Esophagus (tissue), 2 donors: ENCODE results near the gene THSD4. TPM values are rescaled to one million over a fixed set of nuclear protein-coding genes. Genes with fewer than 3 reads are reported as not detected.
"Not testable (repeated sequence)": the region's sequence is repeated elsewhere in the genome, so short reads cannot be mapped to it uniquely, and the experiment has no call there.

Experiments
- H3K27ac ChIP-seq, 2 donors: one replicate each; pipeline ENCODE4 v1.5.1; 2013; ENCODE audit warnings: low read depth in 2 of 2, mild to moderate bottlenecking in 2 of 2, inconsistent platforms in 1 of 2, low read length in 1 of 2, moderate library complexity in 1 of 2
- H3K27me3 ChIP-seq, 2 donors: one replicate each; pipeline ENCODE4 v1.6.1; 2013; ENCODE audit warnings: low read length in 2 of 2, control low read depth in 1 of 2, mild to moderate bottlenecking in 1 of 2; ENCODE audit not compliant: insufficient read depth in 2 of 2, control insufficient read depth in 1 of 2
- H3K36me3 ChIP-seq, 2 donors: one replicate each; pipeline ENCODE4 v1.6.1; 2013; ENCODE audit warnings: low read length in 1 of 2; ENCODE audit not compliant: control insufficient read depth in 2 of 2, insufficient read depth in 2 of 2
- H3K4me1 ChIP-seq, 2 donors: one replicate each; pipeline ENCODE4 v1.6.1; 2013; ENCODE audit warnings: low read length in 1 of 2; ENCODE audit not compliant: control insufficient read depth in 2 of 2, insufficient read depth in 2 of 2
- H3K4me3 ChIP-seq, 2 donors: one replicate each; pipeline ENCODE4 v1.5.1; 2013; ENCODE audit warnings: low read length in 2 of 2, mild to moderate bottlenecking in 2 of 2, low read depth in 1 of 2, moderate library complexity in 1 of 2
- H3K9me3 ChIP-seq, 2 donors: one replicate each; pipeline ENCODE4 v1.6.1; 2013; ENCODE audit warnings: mild to moderate bottlenecking in 2 of 2, low read depth in 1 of 2, low read length in 1 of 2, moderate library complexity in 1 of 2; ENCODE audit not compliant: control insufficient read depth in 2 of 2, insufficient read depth in 1 of 2
- WGBS, 2 donors: extraction: QIAGEN DNeasy Blood & Tissue Kit; methylation state at CpG; one replicate each; pipeline ENCODE4 v1.1.7; 2013; 5-methylcytosine and 5-hydroxymethylcytosine counted together
- polyA plus RNA-seq, 2 donors: library from polyadenylated mRNA; stranded (reverse); fragments of 200-250 nt; gene quantifications; one replicate each; pipeline ENCODE4 v1.2.3, GENCODE V29; 2013
- donor health status: healthy with polysubstance abuse.
- donor health status: Bipolar disorder and iron deficiency.

THSD4 gene
- polyA plus RNA-seq, 2 donors = 34.1 to 49.7 TPM

DNA sequence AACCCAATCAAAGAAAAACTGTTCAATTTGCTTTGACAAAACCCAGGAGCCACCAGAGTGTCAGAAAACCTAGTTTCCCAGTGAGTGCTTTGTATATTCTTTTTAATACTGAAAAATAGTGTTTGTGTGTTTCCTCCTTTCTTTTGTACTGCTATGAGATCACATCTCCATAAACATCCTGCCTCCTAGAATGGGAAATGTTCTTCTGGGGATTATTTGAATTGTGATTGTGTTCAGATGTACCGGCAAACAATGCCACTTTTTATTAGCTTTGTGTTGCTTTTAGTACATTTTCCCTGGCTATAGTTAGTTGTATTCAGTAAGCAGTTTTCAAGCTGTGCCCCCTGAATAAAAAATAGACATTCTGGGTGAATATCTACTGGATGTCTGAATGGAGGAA, 547.0 kb downstream of the THSD4 start:
- no peak overlapping the region for H3K4me3 ChIP-seq
- peaks cover 0 to 2% of the 10 kb centered on the region in 2 donors for H3K4me1 ChIP-seq
- no peak overlapping the region for H3K27ac ChIP-seq
- no peaks in the 10 kb centered on the region for H3K36me3 ChIP-seq
- 49 to 51% methylated on average over 1 of the region's 1 CpG for WGBS, 2 donors
- no peaks in the 10 kb centered on the region for H3K9me3 ChIP-seq
- H3K27me3 ChIP-seq = no peaks in the 10 kb centered on the region

DNA sequence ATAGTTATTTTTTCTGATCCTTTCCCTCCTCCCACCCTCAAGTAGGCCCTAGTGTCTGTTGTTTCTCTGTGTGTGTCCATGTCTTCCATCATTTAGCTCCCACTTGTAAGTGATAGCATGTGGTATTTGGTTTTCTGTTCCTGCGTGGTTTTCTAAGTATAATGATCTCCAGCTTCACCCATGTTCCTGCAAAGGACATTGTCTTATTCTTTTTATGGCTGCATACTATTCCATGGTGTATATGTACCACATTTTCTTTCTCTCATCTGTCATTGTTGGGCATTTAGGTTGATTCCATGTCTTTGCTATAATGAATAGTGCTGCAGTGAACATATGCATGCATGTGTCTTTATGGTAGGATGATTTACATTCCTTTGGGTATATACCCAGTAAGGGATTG, 549.4 kb downstream of the THSD4 start:
- WGBS, 2 donors = 96 to 100% methylated on average over 1 of the region's 1 CpG
- H3K27ac ChIP-seq = no peak overlapping the region
- peaks cover 0 to 2% of the 10 kb centered on the region in 2 donors for H3K4me1 ChIP-seq
- no peaks in the 10 kb centered on the region for H3K36me3 ChIP-seq
- no peak overlapping the region for H3K4me3 ChIP-seq
- no peaks in the 10 kb centered on the region for H3K9me3 ChIP-seq
- no peaks in the 10 kb centered on the region for H3K27me3 ChIP-seq

DNA sequence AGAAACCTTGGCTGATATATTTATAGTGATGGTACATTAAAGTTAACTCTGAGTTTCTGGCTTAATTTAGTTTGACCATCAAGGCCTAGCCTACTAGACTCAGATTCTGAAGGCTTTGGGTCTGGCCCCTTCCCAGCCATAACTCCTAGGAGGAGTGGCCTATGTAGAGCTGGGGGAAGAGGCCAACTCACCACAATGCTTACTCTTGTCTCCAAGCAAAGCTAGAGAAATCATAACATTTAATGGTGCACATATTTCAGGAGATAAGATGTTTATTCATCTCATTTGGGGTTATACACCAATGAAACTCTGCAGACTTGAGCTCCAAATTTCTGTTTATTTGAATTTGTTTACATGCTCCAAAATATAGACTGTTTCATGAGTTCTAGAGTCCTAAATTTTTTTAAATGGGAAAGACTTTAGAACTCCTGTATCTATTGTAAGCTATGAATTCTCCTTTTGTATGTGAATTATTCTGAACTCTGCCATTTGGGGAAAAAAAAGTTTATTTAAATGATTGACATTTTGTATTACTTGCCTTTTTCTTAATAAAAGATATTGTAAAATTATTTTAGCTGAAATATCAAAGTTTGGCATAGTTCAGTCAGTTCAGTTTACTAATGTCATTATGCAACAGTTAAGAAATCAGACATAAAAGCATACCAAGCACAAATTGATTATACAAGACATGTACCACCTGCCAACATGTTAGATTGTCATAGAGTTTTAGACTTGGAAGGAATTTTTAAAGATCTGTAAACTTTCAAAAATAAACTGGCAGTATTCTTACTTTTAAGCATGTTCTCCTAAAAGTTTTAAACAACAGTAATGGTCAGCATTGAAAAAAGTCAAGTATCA, 551.7 kb downstream of the THSD4 start:
- Histone ChIP-seq H3K27me3 (no peaks in the 10 kb centered on the region), H3K27ac (peak overlapping the region in 1 of 2 donors; percentile 42), H3K4me3 (no peak overlapping the region), H3K4me1 (no peaks in the 10 kb centered on the region), H3K36me3 (no peaks in the 10 kb centered on the region), H3K9me3 (no peaks in the 10 kb centered on the region)

DNA sequence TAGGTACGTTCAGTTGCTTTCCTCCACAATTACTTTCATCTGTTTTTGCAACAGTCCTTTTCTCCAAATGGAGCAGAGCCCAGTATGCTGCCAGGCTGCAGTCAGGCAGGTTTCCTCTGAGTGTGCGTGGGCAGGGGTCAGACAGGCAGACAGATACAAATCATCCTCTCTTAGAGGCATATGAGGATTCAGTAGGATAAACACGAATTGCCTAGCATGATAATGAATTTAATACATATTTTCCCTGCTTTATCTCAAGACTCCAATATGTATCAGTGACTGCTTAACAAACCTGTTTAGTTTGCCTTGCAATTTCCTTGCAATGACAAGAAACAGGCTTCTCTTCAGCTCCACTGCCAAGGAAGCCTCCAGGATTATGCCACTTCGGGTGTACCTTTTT, 554.4 kb downstream of the THSD4 start:
- WGBS, 2 donors = 35 to 39% methylated on average over 4 of the region's 4 CpGs
- H3K36me3 ChIP-seq = no peaks in the 10 kb centered on the region
- no peak overlapping the region for H3K4me3 ChIP-seq
- H3K27me3 ChIP-seq = no peaks in the 10 kb centered on the region
- H3K4me1 ChIP-seq = no peaks in the 10 kb centered on the region
- H3K9me3 ChIP-seq = no peaks in the 10 kb centered on the region
- H3K27ac ChIP-seq = no peak overlapping the region

DNA sequence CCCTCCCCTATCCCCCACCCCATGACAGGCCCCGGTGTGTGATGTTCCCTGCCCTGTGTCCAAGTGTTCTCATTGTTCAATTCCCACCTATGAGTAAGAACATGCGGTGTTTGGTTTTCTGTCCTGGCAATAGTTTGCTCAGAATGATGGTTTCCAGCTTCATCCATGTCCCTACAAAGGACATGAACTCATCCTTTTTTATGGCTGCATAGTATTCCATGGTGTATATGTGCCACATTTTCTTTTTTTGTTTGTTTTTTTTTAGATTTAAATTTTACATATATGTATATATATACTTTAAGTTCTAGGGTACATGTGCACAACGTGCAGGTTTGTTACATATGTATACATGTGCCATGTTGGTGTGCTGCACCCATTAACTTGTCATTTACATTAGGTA, 555.0 kb downstream of the THSD4 start:
- not testable (repeated sequence) for H3K36me3 ChIP-seq, H3K4me1 ChIP-seq, H3K9me3 ChIP-seq, H3K27ac ChIP-seq, H3K4me3 ChIP-seq, H3K27me3 ChIP-seq
- WGBS, 2 donors = 92 to 98% methylated on average over 3 of the region's 3 CpGs

DNA sequence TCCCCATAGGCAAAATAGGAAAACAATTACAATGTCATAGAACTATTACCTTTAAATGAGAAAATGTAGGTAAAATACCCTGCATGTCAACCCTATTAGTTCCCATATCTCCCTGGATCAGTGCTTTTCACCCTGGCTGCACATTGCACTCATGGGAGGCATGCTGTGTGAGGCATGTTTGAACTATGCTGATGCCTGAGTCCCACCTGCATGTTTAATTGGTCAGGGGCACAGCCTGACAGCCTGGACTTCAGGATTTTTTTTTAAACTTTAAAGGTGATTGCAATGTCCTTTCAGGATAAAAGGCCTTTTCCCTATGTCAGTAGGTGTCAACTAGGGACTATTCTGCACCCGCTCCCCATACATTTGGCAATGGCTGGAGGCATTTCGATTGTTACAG, 559.1 kb downstream of the THSD4 start:
- 62 to 69% methylated on average over 2 of the region's 2 CpGs for WGBS, 2 donors
- H3K36me3 ChIP-seq = no peaks in the 10 kb centered on the region
- H3K4me3 ChIP-seq = no peak overlapping the region
- H3K4me1 ChIP-seq = peaks cover 0 to 3% of the 10 kb centered on the region in 2 donors
- no peak overlapping the region for H3K27ac ChIP-seq
- no peaks in the 10 kb centered on the region for H3K27me3 ChIP-seq
- H3K9me3 ChIP-seq = no peaks in the 10 kb centered on the region

DNA sequence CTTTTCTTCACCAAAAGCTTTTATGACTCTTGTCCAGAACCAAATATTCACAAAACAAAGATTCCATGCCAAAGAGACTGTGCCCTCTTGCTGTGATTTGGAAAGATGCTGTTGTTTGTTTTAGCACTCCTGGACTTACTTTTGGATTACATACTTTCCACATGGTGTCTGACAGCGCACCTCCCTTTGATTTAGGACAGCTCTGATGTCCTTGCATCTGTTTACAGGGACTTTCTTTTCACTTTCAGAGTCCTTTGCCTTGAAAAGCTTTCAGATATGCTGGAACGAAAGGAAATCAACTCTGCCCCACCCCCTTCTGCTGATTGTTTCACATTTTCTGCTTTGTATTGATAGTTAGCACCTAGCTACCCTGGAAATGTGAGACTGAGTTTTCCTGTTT, 562.1 kb downstream of the THSD4 start:
- H3K27ac ChIP-seq = peak overlapping the region; percentile 57 to 84
- no peaks in the 10 kb centered on the region for H3K27me3 ChIP-seq
- no peaks in the 10 kb centered on the region for H3K36me3 ChIP-seq
- H3K9me3 ChIP-seq = no peaks in the 10 kb centered on the region
- H3K4me1 ChIP-seq = peaks cover 0 to 6% of the 10 kb centered on the region in 2 donors
- no peak overlapping the region for H3K4me3 ChIP-seq
- 30 to 32% methylated on average over 2 of the region's 2 CpGs for WGBS, 2 donors

DNA sequence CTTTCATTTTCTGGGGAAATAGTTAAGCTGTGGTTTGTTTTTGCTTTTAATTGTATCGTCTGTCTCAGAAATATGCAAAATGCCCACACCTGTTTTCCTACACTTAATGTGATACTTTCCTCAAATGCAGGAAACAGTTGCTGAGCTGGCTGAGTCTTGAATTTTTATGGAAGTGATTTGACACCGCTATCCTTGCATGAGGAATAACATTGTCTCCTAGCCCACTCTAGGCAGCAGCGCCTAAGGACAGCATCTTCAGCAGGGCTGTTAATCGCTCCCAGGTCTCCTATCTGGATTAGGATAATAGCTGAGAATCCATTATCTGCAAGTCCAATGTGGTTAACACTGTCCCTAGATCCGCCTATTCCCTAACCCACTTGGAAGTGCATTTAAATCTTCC, 562.5 kb downstream of the THSD4 start:
- Histone ChIP-seq H3K4me1 (peaks cover 0 to 6% of the 10 kb centered on the region in 2 donors), H3K27ac (no peak overlapping the region), H3K4me3 (no peak overlapping the region), H3K27me3 (no peaks in the 10 kb centered on the region), H3K9me3 (no peaks in the 10 kb centered on the region), H3K36me3 (no peaks in the 10 kb centered on the region)
- WGBS, 2 donors = 72 to 73% methylated on average over 5 of the region's 5 CpGs

DNA sequence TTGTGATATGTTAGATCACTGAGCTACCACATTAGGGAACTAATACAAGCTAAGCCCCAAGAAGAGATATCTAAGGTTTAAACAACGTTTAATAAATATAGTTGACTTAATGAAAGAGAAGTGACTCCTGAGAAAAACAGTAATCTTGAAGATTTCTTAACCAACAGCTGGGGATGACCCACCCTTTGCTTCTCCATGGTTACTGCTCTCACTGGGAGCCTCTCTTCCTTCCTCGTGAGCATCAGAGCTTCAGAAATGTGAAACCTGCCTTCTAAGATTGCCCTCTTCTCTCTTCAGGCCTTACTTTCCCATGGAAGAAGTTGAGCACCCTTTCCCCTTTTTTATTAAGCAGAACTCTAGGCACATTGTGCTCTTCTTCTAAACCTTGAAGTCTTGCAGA, 562.9 kb downstream of the THSD4 start:
- H3K9me3 ChIP-seq = no peaks in the 10 kb centered on the region
- H3K27ac ChIP-seq = peak overlapping the region in 1 of 2 donors; percentile 53
- H3K4me3 ChIP-seq = no peak overlapping the region
- H3K4me1 ChIP-seq = peaks cover 0 to 6% of the 10 kb centered on the region in 2 donors
- WGBS, 2 donors = 29 to 35% methylated on average over 2 of the region's 2 CpGs
- no peaks in the 10 kb centered on the region for H3K27me3 ChIP-seq
- H3K36me3 ChIP-seq = no peaks in the 10 kb centered on the region

DNA sequence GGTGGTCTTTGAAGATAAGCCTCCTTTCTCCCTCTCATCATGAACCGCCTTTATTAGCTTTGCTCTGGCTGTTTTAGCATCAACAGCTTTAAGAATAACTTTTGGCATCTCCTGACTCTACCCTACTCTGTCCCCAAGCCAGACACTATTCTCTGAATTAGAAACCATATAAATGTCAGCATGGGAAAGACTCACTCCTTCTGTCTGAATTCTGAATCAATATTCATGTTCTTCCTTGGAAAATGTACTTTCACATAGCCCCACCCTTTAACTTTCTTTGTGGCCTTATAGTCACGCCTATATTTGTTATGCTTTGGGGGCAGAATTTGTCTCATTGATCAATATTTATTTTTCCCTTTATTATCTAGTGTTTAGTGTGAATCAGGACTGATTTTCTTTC, 563.3 kb downstream of the THSD4 start:
- Histone ChIP-seq H3K9me3 (no peaks in the 10 kb centered on the region), H3K4me1 (peaks cover 0 to 6% of the 10 kb centered on the region in 2 donors), H3K4me3 (no peak overlapping the region), H3K27ac (peak overlapping the region in 1 of 2 donors; percentile 53), H3K36me3 (no peaks in the 10 kb centered on the region), H3K27me3 (no peaks in the 10 kb centered on the region)
- WGBS, 2 donors = 70 to 79% methylated on average over 2 of the region's 2 CpGs
